Heart right ventricle (tissue), 16 donors: ENCODE data around the gene ESPNL. TPM values are rescaled to one million over a fixed set of nuclear protein-coding genes. Genes with fewer than 3 reads are reported as not detected.

ENCODE experiments used
- ATAC-seq, 8 donors: fragments of 200-7000 bp; cut with Tn5 transposase; one replicate each; pipeline ENCODE4 v1.9.1; 2020; ENCODE audit warnings: mild to moderate bottlenecking in 8 of 8, moderate library complexity in 8 of 8, moderate number of reproducible peaks in 1 of 8
- DNase-seq, 2 donors: peaks; one replicate each; pipeline ENCODE4 v3.0.0-alpha.2; 2020
- H3K27ac ChIP-seq, 10 donors: fragments of 200-600 bp; sonication (generic) in 2 of 10; one replicate each; pipeline versions ENCODE4 v1.5.0 to v1.8.0; 2020 to 2022; ENCODE audit warnings: mild to moderate bottlenecking in 3 of 10
- H3K27me3 ChIP-seq, 7 donors: fragments of 200-600 bp; one replicate each; pipeline ENCODE4 v1.8.0; 2021 to 2022; ENCODE audit warnings: mild to moderate bottlenecking in 2 of 7
- H3K36me3 ChIP-seq, 9 donors: fragments of 200-600 bp; sonication (generic) in 1 of 9; one replicate each; pipeline versions ENCODE4 v1.5.0 to v1.8.0; 2020 to 2022; ENCODE audit warnings: mild to moderate bottlenecking in 2 of 9
- H3K4me1 ChIP-seq, 9 donors: fragments of 200-600 bp; sonication (generic) in 1 of 9; one replicate each; pipeline versions ENCODE4 v1.5.0 to v1.8.0; 2020 to 2022; ENCODE audit warnings: mild to moderate bottlenecking in 4 of 9
- H3K4me3 ChIP-seq, 10 donors: fragments of 200-600 bp; sonication (generic) in 2 of 10; one replicate each; pipeline versions ENCODE4 v1.5.0 to v1.8.0; 2020 to 2022; ENCODE audit warnings: mild to moderate bottlenecking in 7 of 10, moderate library complexity in 2 of 10
- H3K9me3 ChIP-seq, 11 donors: fragments of 200-600 bp in 10 of 11; sonication (generic) in 2 of 11; one replicate each; pipeline versions ENCODE4 v1.5.0 to v1.8.0; 2013 to 2022; ENCODE audit warnings: mild to moderate bottlenecking in 2 of 11, control low read depth in 1 of 11, moderate library complexity in 1 of 11
- WGBS, 2 donors: extraction: QIAGEN DNeasy Blood & Tissue Kit; methylation state at CpG; one replicate each; pipeline ENCODE4 v1.1.7; 2013; ENCODE audit warnings: inconsistent platforms in 1 of 2; 5-methylcytosine and 5-hydroxymethylcytosine counted together
- intact Hi-C, 10 donors: fragments of 100-400 bp; cut with DNase I; formaldehyde crosslinking; loops; one replicate each; pipeline versions ENCODE4 v1.11.1 to v1.14.2; 2022
- polyA plus RNA-seq, 2 donors: library from polyadenylated mRNA; stranded (reverse); fragments of 200-250 nt; gene quantifications; one replicate each; pipeline ENCODE4 v1.2.3, GENCODE V29; 2013
- total RNA-seq, 10 donors: library from RNA; stranded (reverse); fragmentation: NEBNext Ultra II Directional in 3 of 10; extraction: Animal tissue kit (Norgen Biotek cat#: 25700) in 3 of 10; gene quantifications; one replicate each; pipeline versions ENCODE4 v1.2.1 to v1.2.4, GENCODE V29; 2021 to 2023
- TF ChIP-seq, protein P1 (sequence below), 9 donors: fragments of 200-600 bp; sonication (generic) in 2 of 9; IDR thresholded peaks; one replicate each; pipeline versions ENCODE4 v1.5.0 to v1.8.0; 2021 to 2022; ENCODE audit warnings: antibody characterized with exemption in 9 of 9, mild to moderate bottlenecking in 5 of 9, moderate library complexity in 1 of 9
- donor health status: Arrhythmogenic right ventricular cardiomyopathy.
- donor health status: ischemic (EF 13 %, LVEDD 7.1; RV severe dilation, severe dysfunction).
- donor health status: healthy with polysubstance abuse.
- donor health status: DM: no; HTN: yes; CAD: no.
- donor health status: DM: no; HTN: no; CAD: no.
- donor health status: ischemic (EF 25% LVEDD 6.9; RV normal size, moderate dysfunction).
- donor health status: ischemic (EF 25% LVEDD 5.7; RV mildly dilated, moderate dysfunction).
- donor health status: healthy.
- donor health status: DM: yes; HTN: yes; CAD: no.
- donor health status: Ischemic cardiomyopathy.
- donor health status: ischemic (EF 35%, LVEDD 5.7; RV mildly dilated, moderate dysfunction).
- donor health status: nonischemic (EF 11% LVEDD 7.7; RV severe dilation, severe dysfunction).
- donor health status: DM: yes; HTN: yes; CAD: no.
- donor health status: PGD.
- donor health status: ischemic (EF 29% LVEDD 5.4; RV normal size, mild dysfunction).
- donor health status: nonischemic (EF 23%, LVEDD 6.1; RV moderate dilation, normal function).

The ESPNL gene
- total and polyA plus RNA-seq, 12 donors, result 0.01 to 1.7 (median 0.33) TPM; not detected in 2

DNA sequence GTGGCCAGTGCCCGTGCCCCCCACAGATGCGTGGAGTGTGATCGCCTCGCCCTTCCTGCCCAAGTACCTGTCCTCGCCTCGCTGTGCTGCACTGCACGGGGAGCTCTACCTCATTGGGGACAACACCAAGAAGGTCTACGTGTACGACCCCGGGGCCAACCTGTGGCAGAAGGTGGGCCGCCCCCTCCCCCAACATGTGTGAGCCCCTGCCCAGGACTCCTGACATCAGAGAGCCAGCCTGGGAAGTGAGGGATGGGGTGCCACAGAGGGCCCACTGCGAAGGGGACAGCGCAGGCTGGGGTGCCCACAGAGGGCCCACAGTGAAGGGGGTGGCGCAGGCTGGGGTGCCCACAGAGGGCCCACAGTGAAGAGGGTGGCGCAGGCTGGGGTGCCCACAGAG is 48.8 kb downstream of the ESPNL start:
- Histone ChIP-seq H3K27ac (no peak overlapping the region), H3K27me3 (no peaks in the 10 kb centered on the region), H3K4me1 (peaks cover 0 to 1% (median under 1%) of the 10 kb centered on the region in 9 donors), H3K9me3 (no peaks in the 10 kb centered on the region), H3K4me3 (no peak overlapping the region), H3K36me3 (peaks cover 0 to 4% (median 0%) of the 10 kb centered on the region in 9 donors)
- ATAC-seq (no peak), DNase-seq (no peak)
- TF ChIP-seq, protein P1, sequence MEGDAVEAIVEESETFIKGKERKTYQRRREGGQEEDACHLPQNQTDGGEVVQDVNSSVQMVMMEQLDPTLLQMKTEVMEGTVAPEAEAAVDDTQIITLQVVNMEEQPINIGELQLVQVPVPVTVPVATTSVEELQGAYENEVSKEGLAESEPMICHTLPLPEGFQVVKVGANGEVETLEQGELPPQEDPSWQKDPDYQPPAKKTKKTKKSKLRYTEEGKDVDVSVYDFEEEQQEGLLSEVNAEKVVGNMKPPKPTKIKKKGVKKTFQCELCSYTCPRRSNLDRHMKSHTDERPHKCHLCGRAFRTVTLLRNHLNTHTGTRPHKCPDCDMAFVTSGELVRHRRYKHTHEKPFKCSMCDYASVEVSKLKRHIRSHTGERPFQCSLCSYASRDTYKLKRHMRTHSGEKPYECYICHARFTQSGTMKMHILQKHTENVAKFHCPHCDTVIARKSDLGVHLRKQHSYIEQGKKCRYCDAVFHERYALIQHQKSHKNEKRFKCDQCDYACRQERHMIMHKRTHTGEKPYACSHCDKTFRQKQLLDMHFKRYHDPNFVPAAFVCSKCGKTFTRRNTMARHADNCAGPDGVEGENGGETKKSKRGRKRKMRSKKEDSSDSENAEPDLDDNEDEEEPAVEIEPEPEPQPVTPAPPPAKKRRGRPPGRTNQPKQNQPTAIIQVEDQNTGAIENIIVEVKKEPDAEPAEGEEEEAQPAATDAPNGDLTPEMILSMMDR (IDR thresholded peaks at IDR 0.05), result no peak
- intact Hi-C loops, result loop anchor here in 3 of 10 donors (10.0 kb wide), 2 partner anchors 284 to 294 kb away; partner anchors contain the start of gene RAMP1 (in 2 of the 3)
- WGBS, 2 donors, result 90 to 94% methylated on average over 15 of the region's 15 CpGs

DNA sequence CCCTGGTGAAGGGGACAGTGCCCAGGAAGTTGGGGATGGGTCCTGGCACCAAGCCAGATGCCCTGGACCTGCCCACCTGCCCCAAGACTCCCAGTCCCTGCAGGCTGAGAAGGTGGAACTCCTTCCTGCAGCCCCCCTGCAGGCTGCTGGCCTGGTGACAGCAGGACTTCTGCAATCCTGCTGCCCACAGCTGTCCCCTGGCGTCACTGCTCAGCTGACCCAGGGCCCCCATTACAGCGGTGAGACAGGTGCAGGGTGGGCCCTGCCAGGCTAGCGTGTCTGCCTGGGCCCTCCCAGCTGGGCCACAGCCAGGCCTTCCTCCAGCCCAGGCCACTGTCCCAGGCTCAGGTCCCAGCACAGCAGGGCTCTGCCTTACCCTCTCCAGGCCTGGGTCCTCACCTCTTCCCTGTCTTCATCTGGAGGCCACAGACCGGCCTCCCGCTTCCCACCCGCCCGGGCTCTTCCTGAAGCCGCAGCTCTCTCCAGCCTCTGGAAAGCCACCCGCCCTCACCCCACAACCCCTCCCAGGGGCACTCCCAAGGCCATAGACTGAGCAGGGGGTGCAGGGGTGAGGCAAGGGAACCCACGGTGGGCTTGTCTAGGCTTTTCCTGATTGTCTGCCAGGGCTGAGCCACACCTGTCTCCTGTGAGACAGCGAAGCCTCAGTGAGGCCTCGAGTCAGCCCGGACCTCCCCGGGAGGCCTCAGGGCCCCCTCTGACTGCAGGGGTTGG is 49.9 kb downstream of the ESPNL start:
- Histone ChIP-seq H3K9me3 (no peaks in the 10 kb centered on the region), H3K4me3 (no peak overlapping the region), H3K27ac (no peak overlapping the region), H3K27me3 (no peaks in the 10 kb centered on the region), H3K4me1 (peaks cover 0 to 4% (median 0%) of the 10 kb centered on the region in 9 donors), H3K36me3 (peaks cover 0 to 4% (median 0%) of the 10 kb centered on the region in 9 donors)
- DNase-seq (no peak), ATAC-seq (peak in 2 of 8 donors; percentile 5 to 6)
- intact Hi-C loops, result loop anchor here in 3 of 10 donors (10.0 kb wide), 2 partner anchors 285 to 295 kb away; partner anchors contain the start of gene RAMP1 (in 2 of the 3)
- WGBS, 2 donors, result 76 to 82% methylated on average over 14 of the region's 14 CpGs
- TF ChIP-seq, protein P1 (IDR thresholded peaks at IDR 0.05), result no peak

DNA sequence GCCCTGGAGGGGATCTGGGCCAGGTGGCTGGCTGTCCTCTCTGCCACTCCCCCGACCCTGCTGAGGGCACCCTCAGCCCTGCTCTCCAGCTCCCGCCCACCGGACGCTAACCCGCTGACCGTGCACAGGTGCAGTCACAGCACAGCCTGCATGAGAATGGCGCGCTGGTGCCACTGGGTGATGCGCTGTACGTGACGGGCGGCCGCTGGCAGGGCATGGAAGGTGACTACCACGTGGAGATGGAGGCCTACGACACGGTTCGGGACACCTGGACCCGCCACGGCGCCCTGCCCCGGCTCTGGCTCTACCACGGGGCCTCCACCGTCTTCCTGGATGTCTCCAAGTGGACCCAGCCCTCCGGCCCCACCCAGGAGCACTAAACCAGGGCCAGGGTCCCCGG is 50.5 kb downstream of the ESPNL start:
- Histone ChIP-seq H3K36me3 (peaks cover 0 to 4% (median 0%) of the 10 kb centered on the region in 9 donors), H3K9me3 (no peaks in the 10 kb centered on the region), H3K4me1 (peaks cover 0 to 9% (median 2%) of the 10 kb centered on the region in 9 donors), H3K27ac (no peak overlapping the region), H3K4me3 (no peak overlapping the region), H3K27me3 (no peaks in the 10 kb centered on the region)
- DNase-seq (no peak), ATAC-seq (peak in 1 of 8 donors; percentile 18)
- WGBS, 2 donors, result 93 to 96% methylated on average over 22 to 25 of the region's 25 CpGs
- TF ChIP-seq, protein P1 (IDR thresholded peaks at IDR 0.05), result no peak
- intact Hi-C loops, result no loop called here

DNA sequence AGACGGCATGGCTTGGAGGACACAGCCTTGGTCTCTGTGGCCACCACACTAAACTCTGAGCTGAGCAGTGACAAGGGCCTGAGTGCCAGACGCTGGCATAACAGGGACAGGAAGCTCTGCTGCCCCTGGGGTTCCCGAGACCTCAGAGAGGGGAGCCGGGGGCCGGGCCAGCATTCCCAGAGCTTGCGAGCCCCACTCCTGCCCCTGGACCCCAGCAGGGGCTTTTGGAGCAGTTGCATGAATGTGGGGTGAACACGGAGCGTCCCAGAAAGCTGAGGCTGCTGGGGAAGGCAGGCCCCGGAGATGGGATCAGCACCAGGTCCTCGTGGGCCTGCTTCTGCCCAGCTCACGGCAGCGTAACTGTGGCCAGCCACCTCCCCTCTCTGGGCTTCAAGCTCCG is 51.1 kb downstream of the ESPNL start:
- H3K9me3 ChIP-seq, result no peaks in the 10 kb centered on the region
- WGBS, 2 donors, result 83 to 85% methylated on average over 13 of the region's 13 CpGs
- no peak overlapping the region for H3K4me3 ChIP-seq
- DNase-seq (no peak), ATAC-seq (no peak)
- no peak overlapping the region for H3K27ac ChIP-seq
- peaks cover 0 to 10% (median 3%) of the 10 kb centered on the region in 9 donors for H3K4me1 ChIP-seq
- TF ChIP-seq, protein P1 (IDR thresholded peaks at IDR 0.05), result no peak
- peaks cover 0 to 4% (median 0%) of the 10 kb centered on the region in 9 donors for H3K36me3 ChIP-seq
- no peaks in the 10 kb centered on the region for H3K27me3 ChIP-seq
- intact Hi-C loops, result no loop called here
